CD4-positive, alpha-beta T cell (primary cell): ENCODE measurements around the gene SLC6A3. TPM values are rescaled to one million over a fixed set of nuclear protein-coding genes. Genes with fewer than 3 reads are reported as not detected.

Experiments used
- ATAC-seq: fragments of 200-7000 bp; cut with Tn5 transposase; one replicate; pipeline ENCODE4 v1.10.0; 2022; ENCODE audit warnings: mild to moderate bottlenecking; ENCODE audit not compliant: poor library complexity
- CTCF ChIA-PET: fragments of 350-600 bp; sonication (Branson Sonifier 250); formaldehyde crosslinking; loops from one replicate; lab custom pipeline; 2021; ENCODE audit warnings: antibody characterized with exemption, inconsistent platforms; lab: Charles Lee
- POLR2A ChIA-PET: fragments of 350-600 bp; sonication (Branson Sonifier 250); formaldehyde crosslinking; loops from one replicate; lab custom pipeline; 2021; ENCODE audit warnings: antibody characterized with exemption, inconsistent platforms; lab: Charles Lee
- DNase-seq, 14 experiments: peaks; one replicate each; pipeline ENCODE4 v3.0.0-alpha.2; 2013 to 2020; ENCODE audit warnings: mixed read lengths in 2 of 14
- H3K27ac ChIP-seq, 2 donors: one replicate each; pipeline versions ENCODE4 v1.5.1 to v1.7.0; 2013; ENCODE audit warnings: low read length in 2 of 2, low read depth in 1 of 2, mild to moderate bottlenecking in 1 of 2
- H3K27me3 ChIP-seq, 2 experiments: 1 replicate in 1 of 2; 2 replicates in 1 of 2; pipeline versions ENCODE4 v1.6.1 to v1.7.0; 2013; ENCODE audit warnings: low read length in 2 of 2, control low read depth in 1 of 2, mild to moderate bottlenecking in 1 of 2, moderate library complexity in 1 of 2; ENCODE audit not compliant: insufficient read depth in 2 of 2, control insufficient read depth in 1 of 2
- H3K36me3 ChIP-seq: one replicate; pipeline ENCODE4 v1.6.1; 2013; ENCODE audit warnings: low read length, control low read depth; ENCODE audit not compliant: insufficient read depth
- H3K4me1 ChIP-seq: one replicate; pipeline ENCODE4 v1.6.1; 2013; ENCODE audit warnings: low read length, control low read depth; ENCODE audit not compliant: insufficient read depth
- H3K4me3 ChIP-seq: one replicate; pipeline ENCODE4 v1.5.1; 2013; ENCODE audit warnings: mild to moderate bottlenecking, low read length, moderate library complexity
- H3K9me3 ChIP-seq, 2 experiments: 1 replicate in 1 of 2; 2 replicates in 1 of 2; pipeline versions ENCODE4 v1.6.1 to v1.7.0; 2013; ENCODE audit warnings: low read length in 2 of 2, mild to moderate bottlenecking in 2 of 2, control low read depth in 1 of 2, moderate library complexity in 1 of 2; ENCODE audit not compliant: control insufficient read depth in 1 of 2, insufficient read depth in 1 of 2
- H3K27ac Mint-ChIP-seq: one replicate; pipeline ENCODE4 v1.8.0; 2020; ENCODE audit warnings: mixed read lengths
- H3K27me3 Mint-ChIP-seq: one replicate; pipeline ENCODE4 v1.8.0; 2021; ENCODE audit warnings: mixed read lengths
- H3K36me3 Mint-ChIP-seq: one replicate; pipeline ENCODE4 v1.8.0; 2021; ENCODE audit warnings: low read depth, mixed read lengths
- H3K4me1 Mint-ChIP-seq: one replicate; pipeline ENCODE4 v1.8.0; 2021; ENCODE audit warnings: low read depth, mixed read lengths
- H3K4me3 Mint-ChIP-seq: one replicate; pipeline ENCODE4 v1.8.0; 2020; ENCODE audit warnings: mild to moderate bottlenecking, mixed read lengths
- H3K9me3 Mint-ChIP-seq: one replicate; pipeline ENCODE4 v1.8.0; 2020; ENCODE audit warnings: mixed read lengths
- CTCF ChIP-seq: fragments of 200-600 bp; IDR thresholded peaks from one replicate; pipeline ENCODE4 v1.8.0; 2022; ENCODE audit warnings: antibody characterized with exemption, mild to moderate bottlenecking
- intact Hi-C, 2 experiments: fragments of 100-400 bp; cut with DNase I in 1 of 2; cut with micrococcal nuclease in 1 of 2; formaldehyde crosslinking; loops; one replicate each; pipeline versions ENCODE4 v1.15.1 to v1.9.0; 2023 to 2025; cut with DNase I, micrococcal nuclease
- total RNA-seq, 174 experiments: library from RNA in 2 of 174; stranded (reverse) in 2 of 174; gene quantifications; one replicate each; pipeline ENCODE4 v1.2.3 and lab custom pipeline; 2021 to 2026

SLC6A3 gene
- total RNA-seq, 2 experiments from 2014 or later = 0.08 TPM; not detected in 1

- Mint-ChIP-seq H3K4me3 (no peak overlapping the region), H3K27me3 (peaks cover 15% of the 10 kb centered on the region), H3K4me1 (no peaks in the 10 kb centered on the region), H3K27ac (no peak overlapping the region), H3K36me3 (no peaks in the 10 kb centered on the region), H3K9me3 (no peaks in the 10 kb centered on the region)
- ChIA-PET CTCF (no interaction called here), POLR2A (no interaction called here)
- H3K4me1 ChIP-seq = no peaks in the 10 kb centered on the region
- peaks cover 0 to 16% of the 10 kb centered on the region in 2 experiments for H3K9me3 ChIP-seq
- intact Hi-C loops = no loop called here
- ATAC-seq (no peak), DNase-seq (no peak)
- H3K36me3 ChIP-seq = no peaks in the 10 kb centered on the region
- TF ChIP-seq CTCF = no peak
- H3K4me3 ChIP-seq = no peak overlapping the region
- peaks cover 0 to 2% of the 10 kb centered on the region in 2 experiments for H3K27me3 ChIP-seq
- H3K27ac ChIP-seq = no peak overlapping the region
Measured at GRCh38 chr5:1402611-1403255, 42.5 kb downstream of the SLC6A3 start.

GRCh38 chr5:1401536-1402138 lies 43.6 kb downstream of the SLC6A3 start:
- Mint-ChIP-seq H3K4me3 (no peak overlapping the region), H3K27ac (no peak overlapping the region), H3K27me3 (peaks cover 11% of the 10 kb centered on the region), H3K36me3 (no peaks in the 10 kb centered on the region), H3K9me3 (no peaks in the 10 kb centered on the region), H3K4me1 (no peaks in the 10 kb centered on the region)
- CTCF ChIA-PET = interaction anchor here (1.1 kb wide), 1 partner anchor 21 kb away, joined by 3 read pairs; no protein-coding TSS in a partner anchor
- intact Hi-C loops = no loop called here
- no peaks in the 10 kb centered on the region for H3K4me1 ChIP-seq
- no peak for ATAC-seq
- DNase-seq = no peak
- TF ChIP-seq CTCF = no peak
- peaks cover 0 to 2% of the 10 kb centered on the region in 2 experiments for H3K27me3 ChIP-seq
- H3K27ac ChIP-seq = no peak overlapping the region
- H3K9me3 ChIP-seq = peaks cover 0 to 16% of the 10 kb centered on the region in 2 experiments
- H3K4me3 ChIP-seq = no peak overlapping the region
- POLR2A ChIA-PET = no interaction called here
- no peaks in the 10 kb centered on the region for H3K36me3 ChIP-seq

GRCh38 chr5:1400936-1401335 lies 44.3 kb downstream of the SLC6A3 start:
- no peak for ATAC-seq
- Mint-ChIP-seq H3K9me3 (no peaks in the 10 kb centered on the region), H3K36me3 (no peaks in the 10 kb centered on the region), H3K4me3 (no peak overlapping the region), H3K27ac (no peak overlapping the region), H3K27me3 (peaks cover 11% of the 10 kb centered on the region), H3K4me1 (no peaks in the 10 kb centered on the region)
- intact Hi-C loops = no loop called here
- H3K36me3 ChIP-seq = no peaks in the 10 kb centered on the region
- POLR2A ChIA-PET = no interaction called here
- H3K27me3 ChIP-seq = peaks cover 6% of the 10 kb centered on the region in 2 experiments
- H3K4me1 ChIP-seq = no peaks in the 10 kb centered on the region
- H3K4me3 ChIP-seq = no peak overlapping the region
- no peak for DNase-seq
- TF ChIP-seq CTCF = no peak
- H3K9me3 ChIP-seq = peaks cover 0 to 16% of the 10 kb centered on the region in 2 experiments
- no peak overlapping the region for H3K27ac ChIP-seq
- CTCF ChIA-PET = interaction anchor here (1.1 kb wide), 1 partner anchor 21 kb away, joined by 3 read pairs; no protein-coding TSS in a partner anchor
